Midbrain (tissue), 1 donor: ENCODE measurements around the gene FRMD4B.
A peak's percentile ranks its signal among the peaks of the same experiment; 100 is the strongest.

Source experiments
- DNase-seq: peaks from one replicate; lab custom pipeline; 2025; lab: John Stamatoyannopoulos, UW

The FRMD4B gene

GRCh38 chr3:69200384-69201068 lies 185.4 kb downstream of the FRMD4B start:
- peak; percentile 28 for DNase-seq

- DNase-seq: no peak
These were observed 185.9 kb downstream of the FRMD4B start for GRCh38 chr3:69199942-69200341.

GRCh38 chr3:69197922-69198530 lies 187.9 kb downstream of the FRMD4B start:
- no peak for DNase-seq

GRCh38 chr3:69197455-69197854 lies 188.4 kb downstream of the FRMD4B start:
- DNase-seq: no peak

- DNase-seq: no peak
These were observed 189.0 kb downstream of the FRMD4B start for GRCh38 chr3:69196876-69197275.

- DNase-seq: no peak
These were observed 191.3 kb downstream of the FRMD4B start for GRCh38 chr3:69194431-69195165.

GRCh38 chr3:69193749-69194148 lies 192.1 kb downstream of the FRMD4B start:
- DNase-seq: no peak

GRCh38 chr3:69191516-69191915 lies 194.4 kb downstream of the FRMD4B start:
- DNase-seq: no peak

GRCh38 chr3:69189487-69189886 lies 196.4 kb downstream of the FRMD4B start:
- no peak for DNase-seq

- no peak for DNase-seq
These were observed 199.3 kb downstream of the FRMD4B start for GRCh38 chr3:69186575-69187093.

GRCh38 chr3:69182588-69183316 lies 203.1 kb downstream of the FRMD4B start:
- no peak for DNase-seq

- DNase-seq: peak; percentile 80
These were observed 204.2 kb downstream of the FRMD4B start for GRCh38 chr3:69181592-69182211.

- DNase-seq: no peak
These were observed 204.9 kb downstream of the FRMD4B start for GRCh38 chr3:69180869-69181591.

GRCh38 chr3:69179740-69180372 lies 206.0 kb downstream of the FRMD4B start:
- DNase-seq: no peak

- DNase-seq: no peak
These were observed 206.8 kb downstream of the FRMD4B start for GRCh38 chr3:69178838-69179739.

GRCh38 chr3:69178082-69178481 lies 207.8 kb downstream of the FRMD4B start:
- no peak for DNase-seq

GRCh38 chr3:69174871-69175737 lies 210.8 kb downstream of the FRMD4B start:
- DNase-seq: peak; percentile 35

- no peak for DNase-seq
These were observed 211.4 kb downstream of the FRMD4B start for GRCh38 chr3:69174445-69174844.

GRCh38 chr3:69172058-69172457 lies 213.8 kb downstream of the FRMD4B start:
- no peak for DNase-seq
